Stomach (tissue), 9 donors: ENCODE results near the gene ZNF628. TPM values are rescaled to one million over a fixed set of nuclear protein-coding genes. Genes with fewer than 3 reads are reported as not detected.
A peak's percentile ranks its signal among the peaks of the same experiment; 100 is the strongest.

Source experiments
- DNase-seq, 2 donors: peaks; one replicate each; pipeline versions ENCODE4 v3.0.0 to v3.0.0-alpha.2; 2013 to 2019
- H3K27ac ChIP-seq, 5 donors: fragments of 200-600 bp in 4 of 5; sonication (generic) in 4 of 5; one replicate each; pipeline ENCODE4 v1.5.1; 2013 to 2019; ENCODE audit warnings: mild to moderate bottlenecking in 1 of 5, moderate library complexity in 1 of 5
- H3K27me3 ChIP-seq, 3 donors: fragments of 200-600 bp; sonication (generic); one replicate each; pipeline ENCODE4 v1.5.1; 2017 to 2019; ENCODE audit warnings: mixed run types in 1 of 3
- H3K36me3 ChIP-seq, 4 donors: fragments of 200-600 bp; sonication (generic); 1 replicate in 3 of 4; 2 replicates in 1 of 4; pipeline ENCODE4 v1.5.1; 2016 to 2019
- H3K4me1 ChIP-seq, 4 donors: fragments of 200-600 bp; sonication (generic); one replicate each; pipeline ENCODE4 v1.5.1; 2016 to 2019
- H3K4me3 ChIP-seq, 4 donors: fragments of 200-600 bp; sonication (generic) in 3 of 4; one replicate each; pipeline ENCODE4 v1.5.1; 2016 to 2019; ENCODE audit warnings: mild to moderate bottlenecking in 1 of 4
- H3K9me3 ChIP-seq, 4 donors: fragments of 200-600 bp; sonication (generic); one replicate each; pipeline ENCODE4 v1.5.1; 2016 to 2019
- CTCF ChIP-seq, 7 experiments: fragments of 450-650 bp in 4 of 7; fragments of 200-600 bp in 3 of 7; sonication (generic) in 3 of 7; IDR thresholded peaks; one replicate each; pipeline ENCODE4 v1.5.1; 2016 to 2019; ENCODE audit warnings: antibody characterized with exemption in 7 of 7, control low read depth in 2 of 7, mild to moderate bottlenecking in 1 of 7
- EP300 ChIP-seq: sonication (generic); formaldehyde crosslinking; IDR thresholded peaks from one replicate; pipeline ENCODE4 v1.6.1; 2017; ENCODE audit warnings: antibody characterized with exemption
- POLR2A ChIP-seq, 4 donors: fragments of 450-650 bp; IDR thresholded peaks; one replicate each; pipeline ENCODE4 v1.6.1; 2016; ENCODE audit warnings: antibody characterized with exemption in 4 of 4, control low read depth in 2 of 4, mild to moderate bottlenecking in 1 of 4, moderate library complexity in 1 of 4
- POLR2AphosphoS5 ChIP-seq, 3 donors: sonication (generic); formaldehyde crosslinking; IDR thresholded peaks; one replicate each; pipeline ENCODE4 v1.6.1; 2016; ENCODE audit warnings: antibody characterized with exemption in 3 of 3
- WGBS, 5 donors: extraction: QIAGEN DNeasy Blood & Tissue Kit in 3 of 5; methylation state at CpG; one replicate each; pipeline versions ENCODE4 v1.1.5 to v1.1.7; 2013 to 2018; 5-methylcytosine and 5-hydroxymethylcytosine counted together
- intact Hi-C: fragments of 100-400 bp; cut with DNase I; formaldehyde crosslinking; loops from one replicate; pipeline ENCODE4 v1.15.1; 2023; ENCODE audit warnings: low total_unique reads
- polyA plus RNA-seq, 3 donors: library from polyadenylated mRNA; stranded (reverse); fragments of 200-250 nt; gene quantifications; one replicate each; pipeline ENCODE4 v1.2.3, GENCODE V29; 2013
- total RNA-seq, 5 donors: library from RNA; depleted of rRNA; stranded (reverse); fragments of >200 nt; gene quantifications; one replicate each; pipeline versions ENCODE4 v1.1.0 to v1.2.3, GENCODE V29; 2014 to 2016
- donor health status: healthy with polysubstance abuse.
- donor health status: Bipolar disorder and iron deficiency.
- donor health status: healthy.

The ZNF628 gene
- total and polyA plus RNA-seq, 8 donors = 0.58 to 16.1 (median 5.0) TPM

- WGBS, 5 donors = 27 to 30% (median 29%) methylated on average over 27 to 29 of the region's 29 CpGs
- Histone ChIP-seq H3K4me3 (no peak overlapping the region), H3K4me1 (peaks cover 0 to 14% (median 12%) of the 10 kb centered on the region in 4 donors), H3K27ac (peak overlapping the region in 1 of 5 donors; percentile 13), H3K9me3 (no peaks in the 10 kb centered on the region), H3K27me3 (no peaks in the 10 kb centered on the region), H3K36me3 (no peaks in the 10 kb centered on the region)
- no peak for TF ChIP-seq EP300
- peak in 5 of 7 experiments; percentile 89 to 100 (median 98) for TF ChIP-seq CTCF (IDR thresholded peaks at IDR 0.05)
- TF ChIP-seq POLR2AphosphoS5 (IDR thresholded peaks at IDR 0.05) = no peak
- TF ChIP-seq POLR2A (IDR thresholded peaks at IDR 0.05) = no peak
- peak; percentile 75 to 84 for DNase-seq
- intact Hi-C loops = loop anchor here (5.0 kb wide), 1 partner anchor 35 kb away; no protein-coding TSS in a partner anchor
These were observed 9.0 kb upstream of the ZNF628 start for GRCh38 chr19:55467236-55468053.

- no peak overlapping the region for H3K4me3 ChIP-seq
- H3K27me3 ChIP-seq = no peaks in the 10 kb centered on the region
- 0 to 12% (median 10%) methylated on average over 4 of the region's 4 CpGs for WGBS, 5 donors
- H3K36me3 ChIP-seq = no peaks in the 10 kb centered on the region
- H3K27ac ChIP-seq = peak overlapping the region in 1 of 5 donors; percentile 13
- TF ChIP-seq POLR2AphosphoS5 (IDR thresholded peaks at IDR 0.05) (no peak), EP300 (no peak), POLR2A (IDR thresholded peaks at IDR 0.05) (no peak), CTCF (IDR thresholded peaks at IDR 0.05) (no peak)
- intact Hi-C loops = loop anchor here (5.0 kb wide), 1 partner anchor 34 kb away; no protein-coding TSS in a partner anchor
- no peaks in the 10 kb centered on the region for H3K9me3 ChIP-seq
- DNase-seq = no peak
- peaks cover 0 to 11% (median 9%) of the 10 kb centered on the region in 4 donors for H3K4me1 ChIP-seq
These were observed 8.4 kb upstream of the ZNF628 start for GRCh38 chr19:55468054-55468393.

- 68 to 81% (median 76%) methylated on average over 13 of the region's 13 CpGs for WGBS, 5 donors
- Histone ChIP-seq H3K9me3 (no peaks in the 10 kb centered on the region), H3K4me1 (peaks cover 5 to 21% (median 16%) of the 10 kb centered on the region in 4 donors), H3K27me3 (no peaks in the 10 kb centered on the region), H3K36me3 (no peaks in the 10 kb centered on the region), H3K27ac (no peak overlapping the region), H3K4me3 (no peak overlapping the region)
- intact Hi-C loops = no loop called here
- TF ChIP-seq EP300 (no peak), POLR2A (IDR thresholded peaks at IDR 0.05) (no peak), CTCF (IDR thresholded peaks at IDR 0.05) (no peak), POLR2AphosphoS5 (IDR thresholded peaks at IDR 0.05) (no peak)
- no peak for DNase-seq
These were observed 5.2 kb upstream of the ZNF628 start for GRCh38 chr19:55471266-55471665.

DNA sequence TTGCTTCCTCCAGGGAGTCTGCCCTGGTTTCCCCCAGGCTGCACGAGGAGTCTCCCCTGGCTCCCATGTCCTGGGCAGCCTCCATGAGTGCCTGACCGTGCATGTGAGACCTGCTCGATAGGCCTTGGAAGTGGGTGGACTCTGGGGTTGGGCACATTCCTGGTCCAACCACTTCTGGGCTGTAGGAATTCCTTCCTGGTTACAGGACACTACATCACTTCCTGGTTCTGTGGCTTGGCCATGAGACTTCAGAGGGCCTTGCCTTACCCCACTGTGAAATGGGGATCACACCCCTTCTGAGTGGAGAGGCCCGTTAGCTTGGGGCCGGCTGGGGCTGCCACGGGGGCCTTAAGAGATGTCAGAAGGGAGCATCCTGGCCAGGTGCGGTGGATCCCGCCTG is 4.0 kb upstream of the ZNF628 start:
- Histone ChIP-seq H3K36me3 (no peaks in the 10 kb centered on the region), H3K27me3 (no peaks in the 10 kb centered on the region), H3K4me1 (peaks cover 5 to 21% (median 18%) of the 10 kb centered on the region in 4 donors), H3K27ac (no peak overlapping the region), H3K9me3 (no peaks in the 10 kb centered on the region), H3K4me3 (no peak overlapping the region)
- no peak for TF ChIP-seq POLR2A (IDR thresholded peaks at IDR 0.05)
- no peak for TF ChIP-seq CTCF (IDR thresholded peaks at IDR 0.05)
- no peak for TF ChIP-seq POLR2AphosphoS5 (IDR thresholded peaks at IDR 0.05)
- no peak for TF ChIP-seq EP300
- intact Hi-C loops = no loop called here
- WGBS, 5 donors = 36 to 74% (median 72%) methylated on average over 3 to 8 of the region's 8 CpGs
- DNase-seq = peak in 1 of 2 donors; percentile 54
